Mesothelial cell of epicardium (in vitro differentiated cells): ENCODE results near the gene DDAH1. TPM values are rescaled to one million over a fixed set of nuclear protein-coding genes. Genes with fewer than 3 reads are reported as not detected.
"Not testable (repeated sequence)": the region's sequence is repeated elsewhere in the genome, so short reads cannot be mapped to it uniquely, and the experiment has no call there.

Source experiments
- DNase-seq, 2 experiments: peaks; one replicate each; pipeline ENCODE4 v3.0.0; 2021; ENCODE audit warnings: low spot score in 2 of 2; ENCODE audit not compliant: unreplicated experiment in 2 of 2
- H3K27ac Mint-ChIP-seq: 2 replicates; pipeline ENCODE4 v1.8.0; 2021; ENCODE audit warnings: mixed read lengths
- H3K27me3 Mint-ChIP-seq: 2 replicates; pipeline ENCODE4 v1.8.0; 2021; ENCODE audit warnings: low read depth, mixed read lengths
- H3K36me3 Mint-ChIP-seq: 2 replicates; pipeline ENCODE4 v1.8.0; 2021; ENCODE audit warnings: mixed read lengths
- H3K4me1 Mint-ChIP-seq: 2 replicates; pipeline ENCODE4 v1.8.0; 2021; ENCODE audit warnings: mixed read lengths
- H3K4me3 Mint-ChIP-seq: 2 replicates; pipeline ENCODE4 v1.8.0; 2021; ENCODE audit warnings: mild to moderate bottlenecking, moderate library complexity, mixed read lengths
- H3K9me3 Mint-ChIP-seq: 2 replicates; pipeline ENCODE4 v1.8.0; 2021; ENCODE audit warnings: mixed read lengths
- CTCF ChIP-seq: fragments of 200-600 bp; sonication (generic); IDR thresholded peaks from one replicate; pipeline ENCODE4 v1.5.0; 2021; ENCODE audit warnings: antibody characterized with exemption; ENCODE audit not compliant: unreplicated experiment
- total RNA-seq: library from RNA; stranded (reverse); gene quantifications from 3 replicates; pipeline ENCODE4 v1.2.1, GENCODE V29; 2021

The DDAH1 gene
- total RNA-seq, 1 donor from 2014 or later, result 26.1 TPM

GRCh38 chr1:85479491-85479890, 14.5 kb upstream of the DDAH1 start:
- no peak for TF ChIP-seq CTCF
- no peak overlapping the region for H3K27ac Mint-ChIP-seq
- H3K27me3 Mint-ChIP-seq, result no peaks in the 10 kb centered on the region
- no peaks in the 10 kb centered on the region for H3K4me1 Mint-ChIP-seq
- H3K9me3 Mint-ChIP-seq, result no peaks in the 10 kb centered on the region
- no peaks in the 10 kb centered on the region for H3K36me3 Mint-ChIP-seq
- DNase-seq, result no peak
- H3K4me3 Mint-ChIP-seq, result no peak overlapping the region

GRCh38 chr1:85478366-85478765, 13.4 kb upstream of the DDAH1 start:
- H3K4me1 Mint-ChIP-seq, result no peaks in the 10 kb centered on the region
- H3K9me3 Mint-ChIP-seq, result no peaks in the 10 kb centered on the region
- H3K4me3 Mint-ChIP-seq, result no peak overlapping the region
- DNase-seq, result no peak
- H3K27ac Mint-ChIP-seq, result no peak overlapping the region
- H3K27me3 Mint-ChIP-seq, result no peaks in the 10 kb centered on the region
- no peak for TF ChIP-seq CTCF
- no peaks in the 10 kb centered on the region for H3K36me3 Mint-ChIP-seq

- no peaks in the 10 kb centered on the region for H3K36me3 Mint-ChIP-seq
- TF ChIP-seq CTCF, result no peak
- no peak for DNase-seq
- H3K4me1 Mint-ChIP-seq, result peaks cover 10% of the 10 kb centered on the region
- no peaks in the 10 kb centered on the region for H3K9me3 Mint-ChIP-seq
- H3K27ac Mint-ChIP-seq, result no peak overlapping the region
- H3K27me3 Mint-ChIP-seq, result no peaks in the 10 kb centered on the region
- no peak overlapping the region for H3K4me3 Mint-ChIP-seq
Observed at GRCh38 chr1:85475055-85475454, 10.1 kb upstream of the DDAH1 start.

- no peak for DNase-seq
- H3K27me3 Mint-ChIP-seq, result no peaks in the 10 kb centered on the region
- no peaks in the 10 kb centered on the region for H3K36me3 Mint-ChIP-seq
- no peak for TF ChIP-seq CTCF
- no peaks in the 10 kb centered on the region for H3K9me3 Mint-ChIP-seq
- H3K4me1 Mint-ChIP-seq, result peaks cover 10% of the 10 kb centered on the region
- no peak overlapping the region for H3K27ac Mint-ChIP-seq
- no peak overlapping the region for H3K4me3 Mint-ChIP-seq
Observed at GRCh38 chr1:85473390-85473789, 8.4 kb upstream of the DDAH1 start.

- H3K4me3 Mint-ChIP-seq, result no peak overlapping the region
- H3K9me3 Mint-ChIP-seq, result no peaks in the 10 kb centered on the region
- H3K27me3 Mint-ChIP-seq, result no peaks in the 10 kb centered on the region
- H3K36me3 Mint-ChIP-seq, result no peaks in the 10 kb centered on the region
- H3K27ac Mint-ChIP-seq, result peak overlapping the region; percentile 62
- DNase-seq, result no peak
- peaks cover 10% of the 10 kb centered on the region for H3K4me1 Mint-ChIP-seq
- TF ChIP-seq CTCF, result no peak
Observed at GRCh38 chr1:85471558-85471957, 6.6 kb upstream of the DDAH1 start.

GRCh38 chr1:85470130-85470529, 5.2 kb upstream of the DDAH1 start:
- H3K27ac Mint-ChIP-seq, H3K36me3 Mint-ChIP-seq, H3K4me3 Mint-ChIP-seq, H3K27me3 Mint-ChIP-seq, H3K9me3 Mint-ChIP-seq, DNase-seq: not testable (repeated sequence)
- peaks cover 14% of the 10 kb centered on the region for H3K4me1 Mint-ChIP-seq
